Fibroblast of gingiva (primary cell): ENCODE data around the gene ELMOD3.
"Not testable (repeated sequence)": the region's sequence is repeated elsewhere in the genome, so short reads cannot be mapped to it uniquely, and the experiment has no call there.

Experiments used
- DNase-seq: peaks from one replicate; pipeline ENCODE4 v3.0.0-alpha.2; 2011; ENCODE audit warnings: low read depth

ELMOD3 gene

GRCh38 chr2:85401464-85401805, 46.9 kb downstream of the ELMOD3 start:
- no peak for DNase-seq

- DNase-seq, result no peak
Measured at GRCh38 chr2:85401844-85402243, 47.3 kb downstream of the ELMOD3 start.

GRCh38 chr2:85405201-85406059, 50.9 kb downstream of the ELMOD3 start:
- DNase-seq, result peak; percentile 72

GRCh38 chr2:85409845-85410583, 55.4 kb downstream of the ELMOD3 start, which contains the start of gene CAPG:
CAPG (minus strand) TSS chr2:85410366; CDS start chr2:85402145, 8,221 bp downstream.
- no peak for DNase-seq

GRCh38 chr2:85410584-85411404, 56.2 kb downstream of the ELMOD3 start:
- DNase-seq, result peak; percentile 49

GRCh38 chr2:85411405-85411748, 56.8 kb downstream of the ELMOD3 start:
- no peak for DNase-seq

GRCh38 chr2:85413592-85414420, 59.2 kb downstream of the ELMOD3 start:
- DNase-seq, result peak; percentile 26

GRCh38 chr2:85414421-85414759, 59.8 kb downstream of the ELMOD3 start:
- DNase-seq, result not testable (repeated sequence)

- DNase-seq, result no peak
Measured at GRCh38 chr2:85414761-85415553, 60.4 kb downstream of the ELMOD3 start.

GRCh38 chr2:85415980-85416650, 61.5 kb downstream of the ELMOD3 start:
- no peak for DNase-seq

- DNase-seq, result peak; percentile 78
Measured at GRCh38 chr2:85418132-85419008, 63.8 kb downstream of the ELMOD3 start, which contains the start of gene SH2D6. SH2D6 (plus strand) TSS chr2:85418714; CDS start chr2:85429466, 10,752 bp downstream.

GRCh38 chr2:85419009-85419675, 64.6 kb downstream of the ELMOD3 start:
- DNase-seq, result no peak

- DNase-seq, result peak; percentile 72
Measured at GRCh38 chr2:85420536-85421259, 66.1 kb downstream of the ELMOD3 start.

- peak; percentile 39 for DNase-seq
Measured at GRCh38 chr2:85421260-85422071, 66.9 kb downstream of the ELMOD3 start.

GRCh38 chr2:85422072-85422457, 67.5 kb downstream of the ELMOD3 start:
- no peak for DNase-seq

GRCh38 chr2:85423525-85423924, 69.0 kb downstream of the ELMOD3 start:
- DNase-seq, result no peak

- no peak for DNase-seq
Measured at GRCh38 chr2:85425588-85425987, 71.0 kb downstream of the ELMOD3 start.
